GM13977 (cell line): ENCODE data around the gene METTL6.
"Not testable (repeated sequence)": the region's sequence is repeated elsewhere in the genome, so short reads cannot be mapped to it uniquely, and the experiment has no call there.

ENCODE experiments used
- DNase-seq: peaks from one replicate; pipeline ENCODE4 v3.0.0; 2012; ENCODE audit warnings: low spot score
- CTCF ChIP-seq: IDR thresholded peaks from 2 replicates; pipeline ENCODE4 v1.5.1; 2012; ENCODE audit warnings: mild to moderate bottlenecking, control low read depth; ENCODE audit not compliant: insufficient read depth; ENCODE audit errors: extremely low read depth, missing control alignments
- in situ Hi-C: fragments of 300-500 bp; cut with MboI; formaldehyde crosslinking; loops from one replicate; pipeline ENCODE4 v1.12.0; 2022; ENCODE audit warnings: low sequenced_read_pairs, low pct_unique_long_range_greater_than_20kb, mixed read lengths, inconsistent platforms; ENCODE audit not compliant: unreplicated experiment

The METTL6 gene

DNA sequence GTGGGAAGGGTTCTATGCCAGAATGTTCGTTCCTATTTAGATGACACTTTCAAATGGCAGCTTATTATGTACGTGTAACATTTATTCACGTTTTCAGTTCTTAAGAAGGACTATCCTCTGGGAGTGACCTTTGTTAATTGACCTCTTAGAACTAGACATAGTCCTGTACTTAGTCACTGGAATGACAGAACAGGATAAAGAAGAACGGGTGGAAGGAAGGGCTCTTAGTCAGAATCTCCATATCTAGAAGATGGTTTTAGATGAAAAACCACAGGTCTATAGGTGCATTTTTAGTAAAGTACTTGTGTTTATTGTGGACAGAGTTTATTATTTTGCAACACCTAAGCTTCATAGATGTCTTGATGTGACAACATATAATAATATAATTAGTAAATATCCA, 6.5 kb downstream of the METTL6 start:
- TF ChIP-seq CTCF: no peak
- DNase-seq: no peak
- in situ Hi-C loops: loop anchor here (25.0 kb wide), 1 partner anchor 309 kb away; no protein-coding TSS in a partner anchor

DNA sequence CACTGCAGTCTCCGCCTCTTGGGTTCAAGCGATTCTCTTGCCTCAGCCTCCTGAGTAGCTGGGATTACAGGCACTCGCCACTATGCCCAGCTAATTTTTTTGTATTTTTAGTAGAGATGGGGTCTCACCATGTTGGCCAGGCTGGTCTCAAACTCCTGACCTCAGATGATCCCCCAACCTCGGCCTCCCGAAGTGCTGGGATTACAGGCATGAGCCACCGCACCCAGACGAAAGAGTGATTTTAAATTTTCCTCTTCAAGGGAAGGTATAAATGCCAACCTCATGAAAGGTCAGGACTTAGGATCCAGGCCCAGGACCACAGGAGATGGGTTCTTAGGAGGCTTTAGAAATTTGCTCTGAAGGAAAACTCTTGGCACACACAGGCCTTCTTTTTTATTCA, 16.4 kb downstream of the METTL6 start:
- in situ Hi-C loops: loop anchor here (25.0 kb wide), 1 partner anchor 299 kb away; no protein-coding TSS in a partner anchor
- DNase-seq: not testable (repeated sequence)

- TF ChIP-seq CTCF: no peak
- in situ Hi-C loops: loop anchor here (25.0 kb wide), 1 partner anchor 297 kb away; no protein-coding TSS in a partner anchor
- DNase-seq: no peak
These were observed 17.6 kb downstream of the METTL6 start for GRCh38 chr3:15409774-15410173.

- TF ChIP-seq CTCF: no peak
- DNase-seq: no peak
- in situ Hi-C loops: loop anchor here (25.0 kb wide), 1 partner anchor 297 kb away; no protein-coding TSS in a partner anchor
These were observed 18.1 kb downstream of the METTL6 start for GRCh38 chr3:15409239-15409638.

GRCh38 chr3:15405448-15406050, 21.8 kb downstream of the METTL6 start:
- in situ Hi-C loops: loop anchor here (25.0 kb wide), 1 partner anchor 293 kb away; no protein-coding TSS in a partner anchor
- TF ChIP-seq CTCF: peak; percentile 55
- DNase-seq: peak; percentile 59

DNA sequence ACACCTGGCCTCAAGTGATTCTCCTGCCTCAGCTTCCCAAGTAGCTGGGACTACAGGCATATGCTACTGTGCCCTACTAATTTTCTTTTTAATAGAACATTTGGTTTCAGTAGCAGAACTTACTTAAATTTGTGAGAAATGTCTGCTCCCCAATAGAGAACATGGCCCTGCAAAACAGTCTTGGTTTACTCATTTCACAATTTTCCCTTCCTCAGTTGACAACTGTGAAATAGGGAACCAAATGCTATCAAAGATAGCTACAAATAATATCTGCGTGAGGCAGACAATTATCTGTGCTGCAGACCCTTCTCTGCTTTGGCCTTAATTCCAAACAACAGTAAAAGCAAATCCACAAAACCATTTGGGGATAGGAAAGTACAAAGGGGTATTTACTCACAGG, 22.6 kb downstream of the METTL6 start:
- in situ Hi-C loops: loop anchor here (25.0 kb wide), 1 partner anchor 292 kb away; no protein-coding TSS in a partner anchor
- no peak for TF ChIP-seq CTCF
- DNase-seq: no peak

DNA sequence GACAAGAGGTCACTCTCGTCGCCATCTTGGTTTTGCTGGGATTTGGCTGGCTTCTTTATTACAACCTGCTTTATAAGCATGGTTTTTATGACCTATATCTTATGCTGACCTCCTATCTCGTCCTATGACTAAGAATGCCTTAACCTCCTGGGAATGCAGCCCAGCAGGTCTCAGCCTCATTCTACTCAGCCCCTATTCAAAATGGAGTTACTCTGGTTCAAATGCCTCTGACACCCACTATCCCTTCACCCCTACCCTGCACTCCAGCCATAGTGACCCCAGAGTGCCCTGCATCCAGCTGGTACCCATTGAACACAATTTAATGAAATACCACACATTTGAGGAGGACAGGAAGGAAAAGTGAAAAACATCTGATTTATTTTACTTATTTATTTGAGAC, 23.4 kb downstream of the METTL6 start:
- DNase-seq: no peak
- in situ Hi-C loops: loop anchor here (25.0 kb wide), 1 partner anchor 292 kb away; no protein-coding TSS in a partner anchor
- TF ChIP-seq CTCF: no peak
